DOHH2 (cell line): ENCODE measurements around the gene FRRS1.
"Not testable (repeated sequence)": the region's sequence is repeated elsewhere in the genome, so short reads cannot be mapped to it uniquely, and the experiment has no call there.

Source experiments
- H3F3A ChIP-seq: fragments of 200-600 bp; sonication (generic), shearing (Covaris generic); 2 replicates; pipeline ENCODE4 v1.6.0; 2016; ENCODE audit warnings: antibody characterized with exemption, mild to moderate bottlenecking; ENCODE audit not compliant: control insufficient read depth, insufficient read depth
- H3K27ac ChIP-seq: fragments of 200-600 bp; sonication (generic); 2 replicates; pipeline ENCODE4 v1.5.1; 2014; ENCODE audit warnings: low read depth, mild to moderate bottlenecking, low read length, moderate library complexity
- H3K27me3 ChIP-seq: fragments of 200-600 bp; sonication (generic); 2 replicates; pipeline ENCODE4 v1.6.1; 2014; ENCODE audit warnings: mild to moderate bottlenecking, low read length, mixed read lengths; ENCODE audit not compliant: control insufficient read depth
- H3K36me3 ChIP-seq: fragments of 200-600 bp; sonication (generic); 2 replicates; pipeline ENCODE4 v1.6.1; 2014; ENCODE audit warnings: mild to moderate bottlenecking, low read length, moderate library complexity, mixed read lengths; ENCODE audit not compliant: control insufficient read depth
- H3K4me1 ChIP-seq: fragments of 200-600 bp; sonication (generic); 2 replicates; pipeline ENCODE4 v1.6.1; 2014; ENCODE audit warnings: mild to moderate bottlenecking, low read length, mixed read lengths; ENCODE audit not compliant: control insufficient read depth
- H3K4me2 ChIP-seq: fragments of 200-600 bp; sonication (generic); 2 replicates; pipeline ENCODE4 v1.6.0; 2014; ENCODE audit warnings: mild to moderate bottlenecking, low read length, moderate library complexity
- H3K4me3 ChIP-seq: fragments of 200-600 bp; sonication (generic); 2 replicates; pipeline ENCODE4 v1.5.1; 2014; ENCODE audit warnings: mild to moderate bottlenecking, low read length, mixed read lengths
- H3K79me2 ChIP-seq: fragments of 200-600 bp; sonication (generic); 2 replicates; pipeline ENCODE4 v1.6.1; 2014; ENCODE audit warnings: mild to moderate bottlenecking, low read length, mixed read lengths; ENCODE audit not compliant: control insufficient read depth
- H3K9me2 ChIP-seq: fragments of 200-600 bp; sonication (generic); replicated peaks from 2 replicates; pipeline ENCODE4 v1.6.1; 2014; ENCODE audit warnings: mild to moderate bottlenecking, low read length, mixed read lengths; ENCODE audit not compliant: control insufficient read depth
- H3K9me3 ChIP-seq: fragments of 200-600 bp; sonication (generic); 2 replicates; pipeline ENCODE4 v1.6.1; 2014; ENCODE audit warnings: antibody characterized with exemption, low read length, mixed read lengths; ENCODE audit not compliant: control insufficient read depth, insufficient read depth
- H4K20me1 ChIP-seq: fragments of 200-600 bp; sonication (generic); 2 replicates; pipeline ENCODE4 v1.6.0; 2014; ENCODE audit warnings: low read depth, mild to moderate bottlenecking, antibody characterized with exemption, low read length, moderate library complexity; ENCODE audit not compliant: control insufficient read depth, insufficient read depth
- EZH2phosphoT487 ChIP-seq: fragments of 200-600 bp; sonication (generic); IDR thresholded peaks from 2 replicates; pipeline ENCODE4 v1.6.1; 2017; ENCODE audit warnings: borderline replicate concordance, mild to moderate bottlenecking, antibody characterized with exemption, low read length, moderate library complexity, mixed read lengths
- TF ChIP-seq, protein P1 (sequence below): fragments of 200-600 bp; sonication (generic); IDR thresholded peaks from one replicate; pipeline ENCODE4 v1.5.1; 2014; ENCODE audit warnings: antibody characterized with exemption, mild to moderate bottlenecking, low read depth, low read length; ENCODE audit not compliant: poor library complexity, severe bottlenecking

Gene FRRS1

DNA sequence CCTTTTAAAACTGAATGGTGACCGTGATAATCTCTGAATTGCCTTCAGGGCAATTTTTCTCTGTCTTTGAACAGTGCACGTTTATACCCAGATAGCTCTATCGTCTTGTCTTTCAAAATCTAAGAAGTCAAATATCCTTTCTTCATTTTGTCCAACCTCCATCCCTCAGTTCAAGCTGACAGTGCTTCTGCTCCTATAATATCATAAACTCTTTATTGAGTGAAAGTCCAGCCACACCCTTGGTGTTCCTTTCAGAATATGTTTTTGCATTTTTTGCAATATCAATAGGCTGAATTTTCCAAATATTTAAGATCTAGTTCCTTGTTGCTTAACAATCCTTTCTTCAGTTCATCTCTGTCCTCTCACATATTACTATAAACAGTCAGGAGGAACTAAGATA lies 35.1 kb upstream of the FRRS1 start:
- Histone ChIP-seq H4K20me1 (no peaks in the 10 kb centered on the region), H3K27ac (no peak overlapping the region), H3K9me3 (no peaks in the 10 kb centered on the region), H3K4me2 (no peak overlapping the region), H3K4me3 (no peak overlapping the region), H3K36me3 (no peaks in the 10 kb centered on the region), H3K27me3 (peaks cover 20% of the 10 kb centered on the region), H3F3A (no peaks in the 10 kb centered on the region), H3K4me1 (no peaks in the 10 kb centered on the region), H3K9me2 (no peaks in the 10 kb centered on the region), H3K79me2 (no peaks in the 10 kb centered on the region)
- no peak for TF ChIP-seq EZH2phosphoT487
- TF ChIP-seq, protein P1, sequence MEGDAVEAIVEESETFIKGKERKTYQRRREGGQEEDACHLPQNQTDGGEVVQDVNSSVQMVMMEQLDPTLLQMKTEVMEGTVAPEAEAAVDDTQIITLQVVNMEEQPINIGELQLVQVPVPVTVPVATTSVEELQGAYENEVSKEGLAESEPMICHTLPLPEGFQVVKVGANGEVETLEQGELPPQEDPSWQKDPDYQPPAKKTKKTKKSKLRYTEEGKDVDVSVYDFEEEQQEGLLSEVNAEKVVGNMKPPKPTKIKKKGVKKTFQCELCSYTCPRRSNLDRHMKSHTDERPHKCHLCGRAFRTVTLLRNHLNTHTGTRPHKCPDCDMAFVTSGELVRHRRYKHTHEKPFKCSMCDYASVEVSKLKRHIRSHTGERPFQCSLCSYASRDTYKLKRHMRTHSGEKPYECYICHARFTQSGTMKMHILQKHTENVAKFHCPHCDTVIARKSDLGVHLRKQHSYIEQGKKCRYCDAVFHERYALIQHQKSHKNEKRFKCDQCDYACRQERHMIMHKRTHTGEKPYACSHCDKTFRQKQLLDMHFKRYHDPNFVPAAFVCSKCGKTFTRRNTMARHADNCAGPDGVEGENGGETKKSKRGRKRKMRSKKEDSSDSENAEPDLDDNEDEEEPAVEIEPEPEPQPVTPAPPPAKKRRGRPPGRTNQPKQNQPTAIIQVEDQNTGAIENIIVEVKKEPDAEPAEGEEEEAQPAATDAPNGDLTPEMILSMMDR = no peak

DNA sequence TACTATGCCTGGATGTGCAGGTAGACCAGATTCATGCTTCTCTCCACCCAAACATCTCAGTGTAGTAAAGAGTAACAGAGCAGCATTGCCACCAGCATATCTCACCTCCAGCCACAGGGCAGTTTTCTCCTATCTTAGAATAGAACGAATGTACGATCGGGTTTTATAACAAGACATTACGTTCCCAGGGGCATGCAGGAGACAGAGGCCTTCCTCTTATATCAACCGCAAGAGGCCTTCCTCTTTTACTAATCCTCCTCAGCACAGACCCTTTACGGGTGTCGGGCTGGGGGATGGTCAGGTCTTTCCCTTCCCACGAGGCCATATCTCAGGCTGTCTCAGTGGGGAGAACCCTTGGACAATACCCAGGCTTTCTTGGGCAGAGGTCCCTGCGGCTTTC lies 27.4 kb upstream of the FRRS1 start:
- H3K4me3 ChIP-seq, H3K9me2 ChIP-seq, H3K27me3 ChIP-seq, H3K9me3 ChIP-seq, H3K79me2 ChIP-seq, H3F3A ChIP-seq, H3K36me3 ChIP-seq, H3K27ac ChIP-seq, H4K20me1 ChIP-seq: not testable (repeated sequence)
- Histone ChIP-seq H3K4me1 (peaks cover 11% of the 10 kb centered on the region), H3K4me2 (peak overlapping the region; percentile 44; the same call in 1 of the 2 replicates)

DNA sequence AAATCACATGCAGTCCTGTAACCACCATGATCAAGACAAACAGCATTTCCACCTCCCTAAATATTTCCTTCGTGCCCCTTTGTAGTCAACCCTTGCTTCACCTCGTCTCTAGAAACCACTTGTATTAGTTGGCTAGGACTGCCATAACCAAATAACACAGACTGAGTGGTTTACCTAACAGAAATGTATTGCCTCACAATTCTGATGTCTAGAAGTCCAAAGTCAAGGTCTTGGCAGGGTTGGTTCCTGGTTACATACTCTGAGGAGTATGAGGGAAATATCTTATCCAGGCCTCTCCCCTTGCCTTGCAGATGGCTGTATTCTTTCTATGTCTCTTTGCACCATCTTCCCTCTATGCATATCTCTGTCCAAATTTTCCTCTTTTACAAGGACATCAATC lies 23.3 kb upstream of the FRRS1 start:
- H3K27me3 ChIP-seq = no peaks in the 10 kb centered on the region
- H3K9me3 ChIP-seq = no peaks in the 10 kb centered on the region; the same call in 1 of the 2 replicates
- no peaks in the 10 kb centered on the region for H3K79me2 ChIP-seq
- TF ChIP-seq, protein P1 = no peak
- TF ChIP-seq EZH2phosphoT487 = no peak
- H3K4me1 ChIP-seq = peaks cover 18% of the 10 kb centered on the region
- H3K4me3 ChIP-seq = no peak overlapping the region
- no peaks in the 10 kb centered on the region for H3F3A ChIP-seq
- H4K20me1 ChIP-seq = no peaks in the 10 kb centered on the region
- no peak overlapping the region for H3K4me2 ChIP-seq
- H3K36me3 ChIP-seq = no peaks in the 10 kb centered on the region
- no peak overlapping the region for H3K27ac ChIP-seq
- no peaks in the 10 kb centered on the region for H3K9me2 ChIP-seq

DNA sequence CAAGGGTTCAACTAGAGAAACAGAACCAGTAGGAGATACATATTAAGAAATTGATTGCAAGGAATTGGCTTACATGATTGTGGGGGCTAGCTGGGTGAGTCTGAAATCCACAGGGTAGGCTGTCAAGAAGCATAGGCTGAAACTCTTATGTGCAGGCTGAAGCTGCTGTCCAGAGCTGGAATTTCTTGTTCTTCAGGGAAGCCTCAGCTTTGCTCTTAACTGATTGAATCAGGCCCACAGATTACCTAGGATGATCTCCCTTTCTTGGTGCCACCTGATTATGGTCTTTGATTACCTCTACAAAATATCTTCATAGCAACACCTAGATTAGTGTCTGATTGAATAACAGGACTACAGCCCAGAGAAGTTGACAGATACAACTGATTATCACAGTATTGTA lies 22.5 kb upstream of the FRRS1 start:
- TF ChIP-seq, protein P1 = no peak
- TF ChIP-seq EZH2phosphoT487 = no peak
- no peaks in the 10 kb centered on the region for H3K27me3 ChIP-seq
- H3F3A ChIP-seq = no peaks in the 10 kb centered on the region
- H3K79me2 ChIP-seq = no peaks in the 10 kb centered on the region
- no peaks in the 10 kb centered on the region; the same call in 1 of the 2 replicates for H3K9me3 ChIP-seq
- H3K4me2 ChIP-seq = no peak overlapping the region
- H3K9me2 ChIP-seq = no peaks in the 10 kb centered on the region
- peaks cover 23% of the 10 kb centered on the region for H3K4me1 ChIP-seq
- no peaks in the 10 kb centered on the region for H3K36me3 ChIP-seq
- no peaks in the 10 kb centered on the region for H4K20me1 ChIP-seq
- H3K27ac ChIP-seq = no peak overlapping the region
- no peak overlapping the region for H3K4me3 ChIP-seq
